Endometrium (tissue), 2 donors: ENCODE measurements around the gene TMEM164.

ENCODE experiments used
- FAIRE-seq: peaks from 2 replicates; lab custom pipeline; 2012; peaks lifted over from hg19 to GRCh38; lab: Jason Lieb, UNC
- donor health status: control.
- donor health status: control.

Gene TMEM164

DNA sequence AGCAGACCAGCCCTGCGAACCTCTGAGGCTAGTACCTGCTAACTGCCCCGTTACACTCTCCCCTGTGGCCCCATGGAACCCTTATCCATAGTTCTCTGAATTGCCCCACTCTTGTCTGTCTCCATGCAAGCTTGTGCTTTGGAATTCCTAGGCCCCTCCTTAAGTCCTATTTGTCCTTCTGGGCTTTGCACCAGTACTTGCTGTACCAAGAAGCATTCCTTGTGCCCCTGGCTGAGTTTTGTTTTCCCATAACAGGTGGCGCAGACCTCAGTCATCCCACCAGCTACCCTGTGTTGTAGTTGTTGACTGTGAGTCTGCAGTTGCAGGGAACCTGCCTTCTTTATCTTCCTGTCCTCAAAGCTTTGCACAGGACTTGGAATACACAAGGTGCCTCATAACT lies 167.1 kb downstream of the TMEM164 start:
- no peak for FAIRE-seq

DNA sequence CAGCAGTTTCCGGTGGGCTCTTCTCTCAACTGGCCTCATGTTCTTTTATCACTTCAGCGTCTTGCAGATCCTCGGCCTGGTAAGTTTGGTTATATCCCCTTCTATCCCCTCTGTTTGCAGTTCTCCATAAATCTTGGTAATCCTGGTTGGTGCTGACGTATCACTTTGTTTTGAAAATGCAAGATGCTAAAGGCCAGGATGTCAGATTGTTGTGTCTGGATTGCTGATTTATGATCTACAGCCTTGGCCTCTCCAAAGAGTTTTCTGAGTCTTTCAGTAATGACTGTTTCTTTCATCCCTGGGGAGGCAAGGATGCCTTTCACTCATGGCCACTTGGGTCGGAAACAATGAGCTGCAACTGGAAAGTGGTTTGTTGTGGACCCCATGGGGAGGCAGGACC lies 168.5 kb downstream of the TMEM164 start:
- FAIRE-seq: no peak

DNA sequence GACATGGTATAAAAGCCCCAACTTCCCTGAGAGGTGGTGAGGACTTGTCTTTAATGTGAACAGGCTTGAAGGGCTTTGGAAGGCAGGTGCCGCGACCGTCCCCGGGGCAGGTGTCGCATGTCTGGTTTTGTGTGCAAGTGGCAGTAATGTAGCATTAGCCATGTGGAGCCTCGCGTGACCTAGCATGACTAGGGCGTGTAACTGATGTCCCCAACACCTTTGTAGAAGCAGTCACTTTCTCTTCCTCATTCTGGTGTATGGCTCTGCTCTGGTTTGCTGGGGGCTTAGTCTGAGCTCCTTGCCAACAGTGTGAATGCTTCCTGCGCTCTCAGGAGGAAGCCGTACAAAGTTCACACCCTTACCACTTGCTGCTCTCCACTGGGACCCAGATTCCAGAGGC lies 169.3 kb downstream of the TMEM164 start:
- FAIRE-seq: no peak

DNA sequence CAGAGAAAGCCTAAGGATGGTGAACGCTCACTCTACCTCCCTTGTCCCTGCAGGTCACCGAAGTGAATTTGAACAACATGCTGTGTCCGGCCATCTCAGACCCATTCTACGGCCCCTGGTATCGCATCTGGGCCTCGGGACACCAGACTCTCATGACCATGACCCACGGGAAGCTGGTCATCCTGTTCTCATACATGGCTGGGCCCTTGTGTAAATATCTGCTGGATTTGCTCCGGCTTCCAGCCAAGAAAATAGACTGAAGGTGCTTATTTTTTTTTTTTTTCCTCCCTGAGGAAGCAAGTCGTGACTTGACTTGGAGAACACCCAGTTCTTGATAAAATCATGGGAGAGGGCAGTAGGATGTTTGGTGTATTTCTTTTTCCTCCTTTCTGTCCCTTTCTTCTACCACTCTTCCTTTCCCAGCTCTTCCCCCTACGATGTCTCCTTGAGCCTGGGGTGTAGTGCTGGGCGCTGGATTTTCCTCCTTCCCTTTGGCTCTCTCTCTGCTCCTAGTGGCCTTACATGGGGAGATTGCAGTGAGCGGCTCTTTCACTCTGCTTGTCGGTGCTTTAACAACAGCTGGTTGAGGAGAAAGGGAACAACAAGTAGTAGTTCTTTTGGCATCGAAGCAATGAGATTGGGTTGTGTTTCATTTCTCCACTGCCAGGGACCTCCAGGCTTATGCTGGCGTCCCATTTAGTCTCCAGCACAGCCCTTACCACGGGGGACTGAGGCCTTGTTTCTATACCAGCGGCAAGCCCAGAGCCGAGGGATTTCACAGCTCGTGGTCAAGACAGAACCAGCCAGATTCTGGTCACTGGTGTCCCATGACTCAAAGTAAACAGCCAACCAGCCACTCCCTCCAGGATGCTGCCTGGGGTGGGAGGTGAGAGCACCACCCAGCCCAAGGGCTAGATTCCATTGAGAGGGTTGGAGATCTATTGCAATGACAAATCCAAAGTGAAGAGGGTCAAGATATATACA lies 170.6 kb downstream of the TMEM164 start:
- no peak for FAIRE-seq

DNA sequence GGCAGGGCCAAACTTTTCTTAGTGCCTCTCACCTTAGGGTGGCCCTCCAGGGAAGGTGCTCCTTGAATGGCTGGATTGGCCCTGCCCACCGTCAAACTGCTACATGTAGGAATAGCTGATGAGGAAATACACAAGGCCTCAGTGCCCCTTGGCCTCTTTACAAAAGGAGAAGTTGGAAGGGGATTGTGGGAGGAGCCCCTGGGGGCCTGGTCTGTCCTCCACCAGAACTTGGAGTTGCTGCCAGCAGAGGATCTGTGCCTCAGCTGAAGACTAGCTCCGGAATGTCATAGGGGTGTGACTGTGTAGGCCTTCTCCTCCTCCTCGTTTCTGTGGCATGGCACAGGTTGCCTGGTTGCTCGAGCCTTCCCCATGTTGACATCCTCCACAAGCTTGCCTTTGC lies 172.2 kb downstream of the TMEM164 start:
- FAIRE-seq: no peak

DNA sequence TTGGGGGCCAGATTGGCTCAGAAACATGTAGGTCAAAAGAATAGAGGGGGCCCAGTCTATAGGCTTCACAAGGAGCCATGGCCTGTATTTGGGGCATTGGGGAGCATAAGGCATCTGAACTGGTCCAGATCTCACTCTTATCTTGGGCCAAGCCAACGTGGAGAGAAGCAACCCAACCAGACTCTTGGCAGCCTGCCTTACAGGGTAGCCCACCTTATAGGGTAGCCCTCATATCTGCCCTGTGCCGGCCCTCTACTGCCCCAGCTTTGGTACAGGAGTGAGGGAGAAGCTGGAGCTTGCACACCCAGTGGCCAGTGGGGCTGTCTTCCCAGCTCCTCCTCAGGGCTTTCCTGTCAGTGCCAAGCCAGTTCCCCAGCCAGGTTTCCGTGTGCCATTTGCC lies 172.8 kb downstream of the TMEM164 start:
- no peak for FAIRE-seq

DNA sequence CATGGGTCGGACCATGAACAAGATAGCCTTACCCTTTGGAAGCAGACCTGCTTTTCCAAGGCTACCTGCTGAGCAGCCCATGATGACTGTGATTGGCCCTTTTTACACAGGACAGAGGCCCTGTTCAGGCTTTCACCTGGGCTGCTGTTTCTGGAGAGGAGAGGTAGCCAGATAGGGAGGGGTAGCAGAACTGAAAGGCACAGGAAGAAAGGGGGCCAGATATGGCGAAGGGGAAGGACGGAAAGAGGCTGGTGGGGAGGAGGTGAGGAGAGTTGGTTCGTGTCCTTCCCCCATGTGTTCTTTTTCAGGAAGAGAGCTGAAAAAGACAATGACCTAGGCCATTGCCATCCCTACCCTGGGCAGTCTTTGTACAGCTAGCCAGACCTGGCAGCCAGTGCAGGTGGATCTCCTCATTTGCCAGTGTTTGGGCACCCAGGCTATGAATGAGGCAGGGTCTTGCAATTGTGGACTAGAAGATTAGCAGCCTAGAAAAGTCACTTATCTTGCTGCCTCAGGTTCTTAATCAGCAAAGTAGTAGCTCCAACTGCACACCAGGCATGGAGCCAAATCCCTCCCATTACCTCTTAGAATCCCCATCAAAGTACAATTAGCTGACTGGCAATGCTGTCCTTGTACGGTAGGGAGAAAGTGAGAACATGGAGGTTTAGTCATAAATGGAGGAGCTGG lies 175.4 kb downstream of the TMEM164 start:
- no peak for FAIRE-seq

DNA sequence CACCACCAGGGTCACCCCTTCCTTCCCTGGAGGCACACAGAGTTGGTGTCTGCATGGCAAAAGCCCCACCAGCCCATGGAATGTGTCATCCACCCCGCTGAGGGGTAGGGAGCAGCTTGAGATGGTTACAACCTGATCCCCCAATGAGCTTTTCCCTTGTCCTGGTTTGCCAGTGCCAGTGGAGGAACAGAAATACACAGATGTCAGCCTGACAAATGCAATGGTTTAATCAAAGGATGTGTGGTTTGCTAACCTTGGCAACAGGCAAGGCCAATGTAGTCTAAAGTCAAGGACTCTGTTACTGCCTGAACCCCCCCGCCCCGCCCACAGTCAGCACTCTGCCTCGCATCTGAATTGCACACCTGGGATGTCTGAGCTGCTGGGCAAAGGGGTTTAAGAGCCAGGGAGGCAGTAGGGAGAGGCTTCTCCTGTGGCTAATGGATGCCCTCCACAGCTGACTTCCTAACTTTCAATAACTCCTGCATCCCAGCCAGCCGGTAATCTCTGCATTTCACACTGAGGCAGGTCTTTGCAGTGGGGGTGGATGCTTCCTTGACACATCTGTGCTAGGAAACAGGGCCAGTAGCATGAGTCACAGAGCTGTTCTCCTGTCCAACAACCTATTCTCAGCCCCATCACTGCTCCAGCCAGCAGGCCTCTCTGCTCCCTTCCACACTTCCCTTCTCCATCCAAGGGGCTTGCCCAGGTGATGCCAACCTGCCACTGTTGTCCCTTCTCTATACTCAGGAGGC lies 177.4 kb downstream of the TMEM164 start:
- FAIRE-seq: no peak

DNA sequence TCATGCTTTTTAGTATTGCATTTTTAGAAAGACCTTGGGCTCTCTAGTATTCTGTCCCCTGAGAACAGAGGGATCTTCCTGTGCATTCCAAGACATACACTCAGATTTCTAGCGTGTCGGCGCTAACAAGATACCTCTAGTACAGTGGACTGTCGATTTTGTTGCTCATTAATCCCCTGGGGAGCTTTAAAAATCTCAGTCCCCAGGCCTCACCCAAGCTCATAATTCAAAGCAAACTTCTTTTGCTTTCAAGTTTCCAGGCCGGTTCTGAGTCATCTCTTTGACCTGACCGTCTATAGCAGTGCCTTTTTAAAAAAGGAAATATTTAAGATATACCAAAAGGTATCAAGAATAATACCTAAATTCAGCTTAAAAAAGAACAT lies 178.0 kb downstream of the TMEM164 start:
- no peak for FAIRE-seq

DNA sequence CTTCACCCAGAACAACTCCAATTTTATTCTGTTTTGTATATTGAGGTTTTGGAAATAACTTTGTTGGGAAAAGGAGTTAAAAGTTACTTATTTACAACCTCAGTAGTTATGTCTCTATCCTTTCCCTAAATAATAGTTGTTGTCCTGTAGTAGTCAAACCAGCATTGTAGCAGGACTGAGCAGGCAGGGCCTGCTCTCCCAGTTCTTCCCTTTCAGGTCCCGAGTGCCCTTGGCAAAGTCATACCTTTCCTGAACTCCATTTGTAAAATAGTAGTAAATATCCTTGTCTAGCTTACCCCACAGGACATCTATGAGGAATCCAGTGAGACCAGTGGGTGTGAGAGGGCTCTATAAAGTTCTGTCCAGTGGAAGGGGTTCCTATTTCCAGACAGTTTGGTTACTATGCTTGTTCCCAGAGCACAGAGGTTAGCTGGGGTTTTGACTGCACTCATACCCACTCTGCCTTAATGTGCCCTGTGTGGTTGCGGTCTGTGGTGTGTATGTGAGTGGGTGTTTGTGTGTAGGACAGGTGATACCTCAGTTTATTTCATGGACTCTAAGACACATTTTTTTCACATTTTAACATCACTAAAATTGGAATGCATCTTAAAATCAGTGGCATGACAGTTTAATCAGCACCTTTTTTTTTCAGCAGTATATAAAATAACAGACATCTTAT lies 178.7 kb downstream of the TMEM164 start:
- no peak for FAIRE-seq

DNA sequence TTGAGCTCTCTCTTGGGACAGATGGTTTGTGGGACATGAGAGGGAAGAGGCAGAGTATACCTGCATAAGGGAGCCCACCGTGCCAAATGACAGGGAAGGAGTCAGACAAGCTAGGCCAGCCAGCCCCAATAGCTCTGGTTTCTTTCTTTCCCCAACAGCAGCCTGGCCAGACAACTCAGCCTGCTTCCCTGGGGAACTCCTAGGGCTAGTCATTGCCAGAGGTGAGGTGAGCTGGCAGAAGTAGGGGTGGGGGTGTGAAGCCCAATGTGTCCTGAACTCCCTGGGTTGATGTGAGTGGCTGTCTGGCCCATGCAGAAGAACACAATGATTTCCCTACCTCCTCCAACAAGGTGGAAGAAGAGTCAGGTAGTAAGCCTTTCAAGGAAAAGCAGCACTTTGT lies 179.4 kb downstream of the TMEM164 start:
- FAIRE-seq: no peak

DNA sequence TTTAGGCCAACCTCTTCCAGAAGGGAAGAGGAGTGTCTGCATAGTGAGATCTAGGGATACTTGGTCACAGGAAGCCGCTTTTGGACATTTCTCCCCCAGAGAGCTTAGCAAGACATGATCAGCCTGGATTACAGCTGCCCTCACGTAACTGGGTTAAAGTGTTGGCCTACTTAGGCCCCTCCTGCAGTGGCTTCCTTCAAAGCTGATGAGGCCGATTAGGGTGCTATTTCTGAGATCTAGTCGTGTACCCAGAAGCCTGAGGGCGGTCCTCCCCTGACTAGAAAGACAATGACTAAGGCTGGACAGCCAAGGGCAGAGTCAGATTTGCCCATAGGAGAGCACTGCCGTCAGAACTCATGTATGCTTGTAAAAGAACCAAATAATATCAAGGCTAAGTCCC lies 180.0 kb downstream of the TMEM164 start:
- FAIRE-seq: no peak

DNA sequence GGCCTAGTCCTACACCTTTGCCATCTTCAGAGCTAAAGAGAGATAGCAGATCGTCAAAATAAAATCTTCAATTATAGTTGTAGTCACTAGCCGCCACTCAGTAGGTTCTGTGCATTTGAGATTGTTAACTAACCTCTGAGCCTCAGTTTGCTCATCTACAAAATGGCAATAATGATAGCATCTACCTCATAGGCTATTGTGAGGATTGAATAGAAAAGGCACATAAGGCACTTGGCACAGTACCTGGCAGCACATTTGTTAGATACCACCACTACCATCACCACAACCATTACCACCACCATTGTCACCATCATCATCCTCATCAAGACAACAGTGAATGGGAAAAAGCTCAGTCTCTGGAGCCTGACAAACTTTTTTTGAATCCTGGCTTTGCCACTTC lies 180.4 kb downstream of the TMEM164 start:
- FAIRE-seq: no peak

DNA sequence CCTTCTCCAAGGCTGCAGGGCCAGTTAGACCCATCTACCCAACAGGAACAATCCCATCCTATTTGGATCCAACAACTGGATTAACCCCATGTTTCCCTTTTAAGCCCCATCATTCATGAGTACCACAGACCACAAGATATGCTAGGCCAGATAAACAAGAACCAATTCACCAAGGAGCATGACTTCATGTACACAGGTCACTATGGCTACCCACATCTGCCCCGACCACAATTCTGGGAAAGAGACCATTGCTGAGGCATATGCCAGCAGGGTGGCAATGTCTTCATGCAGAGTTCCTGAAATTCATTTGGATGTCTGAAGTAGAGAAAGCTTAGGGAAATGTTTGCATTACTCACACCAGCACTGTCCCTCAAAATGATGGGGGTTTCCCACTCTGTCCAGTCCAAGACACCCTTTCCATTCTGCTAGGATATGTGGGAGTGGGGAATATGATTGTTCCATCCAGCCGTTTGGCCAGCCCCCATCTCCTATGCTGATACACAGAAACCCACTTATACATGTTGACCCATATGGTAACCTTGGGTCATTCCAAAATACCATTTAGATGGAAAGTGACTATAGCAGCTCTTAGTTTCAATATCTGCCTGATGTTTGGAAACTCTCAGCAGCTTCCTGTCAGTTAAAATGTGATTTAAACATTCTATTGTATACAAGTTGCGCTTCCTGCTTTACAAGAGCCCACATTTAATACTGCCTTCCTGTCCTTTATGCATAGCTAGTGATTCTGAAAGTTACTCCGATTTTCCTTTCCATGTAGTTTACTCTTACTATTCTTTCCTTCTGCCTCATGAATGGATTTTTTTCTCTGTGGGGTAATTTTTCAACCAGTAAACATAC lies 186.0 kb downstream of the TMEM164 start:
- no peak for FAIRE-seq

DNA sequence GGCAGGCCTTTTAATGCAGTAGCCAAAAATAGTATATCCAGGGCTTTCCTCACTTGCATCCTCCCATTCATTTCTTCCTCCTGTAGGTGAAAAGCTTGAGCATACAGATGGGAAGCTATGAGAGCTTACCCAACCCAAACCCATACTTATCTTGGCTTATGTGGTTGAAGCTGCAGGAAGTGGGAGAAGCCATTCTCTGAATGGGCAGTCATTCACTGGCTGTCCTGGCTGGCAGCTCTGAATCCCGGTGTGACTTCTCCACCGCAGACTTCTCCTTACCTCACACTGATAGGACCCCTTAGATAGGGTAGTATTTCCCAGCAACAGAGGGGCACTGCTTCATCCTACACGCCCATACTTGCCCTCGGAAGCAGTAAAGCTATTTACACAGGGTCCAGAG lies 189.6 kb downstream of the TMEM164 start:
- no peak for FAIRE-seq

DNA sequence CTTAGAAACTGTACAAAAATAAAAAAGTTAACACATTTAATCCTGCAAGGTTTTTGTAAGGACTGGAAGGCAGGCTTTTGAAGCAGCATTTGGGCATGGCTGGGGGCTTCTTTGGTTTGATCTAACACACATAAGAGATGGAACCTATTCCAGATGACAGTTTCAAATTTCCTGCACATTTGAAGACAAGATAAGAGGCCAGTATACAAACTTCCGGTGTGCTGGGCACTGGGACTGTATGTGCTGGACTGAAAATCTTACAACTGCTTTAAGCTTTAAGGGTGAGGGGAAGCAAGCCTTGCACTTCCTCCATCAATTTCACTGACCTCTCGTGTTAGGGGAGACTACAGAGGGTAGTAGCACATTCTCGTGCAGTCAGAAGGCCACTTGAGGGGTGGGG lies 192.1 kb downstream of the TMEM164 start:
- no peak for FAIRE-seq

DNA sequence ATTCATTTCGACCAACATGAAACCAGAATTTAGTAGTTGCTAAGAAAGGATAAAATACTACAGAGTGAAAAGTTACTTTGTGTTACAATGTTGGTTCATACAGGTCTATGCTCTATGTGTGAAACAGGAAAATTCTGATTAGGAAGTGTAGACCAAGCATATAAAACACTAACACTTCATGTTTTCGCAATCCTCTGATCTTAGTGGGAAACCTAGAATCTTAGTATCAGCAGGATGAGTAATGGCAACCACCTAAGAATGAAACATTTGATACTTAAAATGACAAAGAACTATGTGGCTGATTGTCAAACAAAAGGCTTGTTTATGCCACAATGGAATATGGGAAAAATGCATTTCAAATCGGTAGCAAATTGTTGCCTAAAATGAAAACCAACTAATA lies 198.9 kb downstream of the TMEM164 start:
- FAIRE-seq: no peak

DNA sequence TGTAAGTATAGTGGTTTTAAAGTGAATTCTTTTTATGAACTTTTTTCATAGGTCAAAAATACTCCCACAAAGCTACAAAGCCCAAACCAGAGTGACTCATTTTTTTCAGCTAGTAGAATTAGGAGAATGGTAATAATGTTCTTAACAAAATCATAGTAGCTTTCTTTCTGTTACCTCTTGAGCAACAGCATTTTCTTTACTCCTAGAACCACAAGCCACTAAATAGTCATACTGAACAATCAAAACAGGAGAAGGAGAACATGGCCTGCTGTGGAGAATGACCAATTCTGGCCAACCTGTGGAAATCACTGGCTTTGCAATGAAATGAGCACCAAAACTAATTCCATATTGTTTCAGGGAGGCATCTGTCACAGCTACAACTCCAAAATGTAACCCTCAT lies 202.1 kb downstream of the TMEM164 start:
- no peak for FAIRE-seq

DNA sequence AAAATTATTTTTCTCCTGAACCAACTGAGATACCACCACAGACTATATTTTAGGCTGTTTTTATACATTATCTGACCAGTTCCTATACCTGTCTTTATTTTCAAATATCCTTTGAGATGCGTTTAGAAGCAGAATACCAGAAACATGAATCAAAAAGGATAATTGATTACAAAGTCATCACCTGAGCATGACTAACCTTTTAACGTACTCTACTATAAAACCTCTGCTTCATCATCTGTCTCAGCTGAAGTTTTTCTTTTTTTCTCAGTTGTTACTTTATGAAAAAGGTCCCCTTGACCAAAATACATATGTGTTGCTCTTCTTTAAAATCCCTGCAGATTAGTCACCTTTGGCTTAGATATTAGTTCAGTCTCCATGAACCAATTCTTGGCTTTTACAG lies 205.2 kb downstream of the TMEM164 start:
- FAIRE-seq: no peak

DNA sequence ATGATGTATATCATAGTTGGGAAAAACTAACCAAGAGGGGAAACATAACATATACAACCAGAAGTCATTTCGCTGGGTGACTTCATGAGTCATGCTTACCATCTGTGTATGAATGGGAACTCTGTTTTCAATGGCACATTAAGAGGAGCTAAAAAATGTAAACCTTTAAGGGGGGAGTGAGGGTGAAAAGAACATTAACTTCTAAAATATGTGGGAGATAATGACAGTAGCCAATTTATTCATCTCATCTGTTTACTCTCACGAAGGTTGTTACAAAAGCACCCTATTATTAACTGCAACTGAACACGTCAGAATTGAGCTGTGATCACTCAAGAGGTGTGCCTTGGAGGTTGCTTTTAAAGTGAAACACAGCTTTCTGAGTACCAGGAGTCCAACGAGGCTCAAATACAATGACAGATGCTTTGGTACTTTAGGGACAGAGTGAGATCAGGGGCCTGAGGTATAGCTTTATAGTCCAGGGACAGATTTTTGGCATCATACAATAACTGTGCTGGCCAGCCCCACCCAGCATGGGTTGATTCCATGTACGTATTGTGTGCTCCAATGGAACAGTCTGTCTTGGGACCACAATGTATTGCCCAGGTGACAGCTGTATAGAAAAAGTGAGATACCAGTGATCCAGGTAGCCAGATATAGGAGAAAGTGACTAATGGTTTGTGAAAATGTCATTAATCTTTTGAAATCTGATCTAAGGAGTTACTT lies 207.7 kb downstream of the TMEM164 start:
- FAIRE-seq: no peak

DNA sequence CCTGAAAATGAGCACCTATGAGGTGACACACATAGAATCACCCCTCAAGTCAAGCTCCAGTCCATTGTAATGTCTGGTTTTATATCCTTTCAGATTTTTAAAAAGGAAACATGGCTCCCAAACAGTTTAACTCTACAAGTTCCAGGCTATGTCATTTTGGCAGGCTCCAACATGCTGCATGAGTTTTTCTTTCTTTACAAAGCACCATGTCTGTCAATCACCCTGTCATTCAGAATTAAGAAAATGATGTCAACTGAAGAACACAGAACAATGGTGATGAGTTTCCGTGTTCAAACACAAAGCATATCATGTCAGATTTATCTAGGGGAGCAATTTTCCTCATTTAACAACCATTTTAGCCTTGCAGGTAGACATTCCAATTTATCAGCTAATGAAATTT lies 208.4 kb downstream of the TMEM164 start:
- no peak for FAIRE-seq
